Measurements from ENCODE around the gene HOXB2.

Gene HOXB2

GRCh38 chr17:48551596-48552465, 6.9 kb upstream of the HOXB2 start:
- DNase-seq, result no peak

DNA sequence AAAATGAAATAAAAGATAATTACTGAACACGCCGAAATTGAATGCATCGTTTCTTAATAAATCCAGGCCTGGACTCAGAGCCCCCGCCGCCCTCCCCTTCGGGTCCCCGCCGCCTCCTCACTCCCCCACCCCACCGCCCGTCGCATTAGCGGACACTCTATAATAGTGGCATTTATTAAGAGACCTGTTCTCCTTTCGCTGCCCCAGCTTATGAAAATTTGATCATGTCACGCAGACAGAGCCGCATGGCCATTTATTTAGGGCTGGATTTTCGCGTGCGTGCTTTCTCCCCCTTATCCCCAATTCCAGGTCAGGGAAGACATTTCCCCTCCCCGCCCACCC, 6.3 kb upstream of the HOXB2 start:
- no peak for DNase-seq

GRCh38 chr17:48550502-48551213, 5.7 kb upstream of the HOXB2 start:
- no peak for DNase-seq

DNA sequence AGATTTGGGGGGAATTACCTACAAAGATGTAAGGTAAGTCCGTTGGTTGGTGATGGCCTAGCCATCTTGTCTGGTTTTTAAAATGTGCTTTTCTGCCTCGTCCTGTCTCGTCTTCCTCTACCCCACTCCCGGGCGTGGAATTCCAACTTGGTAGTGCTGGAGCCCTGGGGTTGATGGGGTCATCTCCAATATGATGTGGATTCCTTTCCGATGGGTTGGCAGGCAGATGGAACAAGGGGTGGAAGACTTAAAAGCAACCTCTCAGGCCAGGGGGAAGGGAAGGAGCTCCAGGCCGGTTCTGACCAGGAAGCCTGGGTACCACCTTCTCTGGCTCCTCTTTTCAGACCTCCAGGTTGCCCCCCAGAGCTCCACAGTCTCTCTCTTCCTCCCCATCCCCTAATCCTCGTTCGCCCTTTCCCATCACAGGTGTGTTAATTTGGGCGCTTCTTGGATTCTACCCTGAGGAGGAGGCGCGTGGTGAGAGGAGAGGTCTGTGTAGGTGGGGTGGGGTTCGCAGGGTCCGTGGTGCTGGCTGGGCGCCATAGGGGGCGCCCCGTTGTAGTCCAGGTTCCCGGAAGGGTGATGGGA, 5.1 kb upstream of the HOXB2 start:
- no peak for DNase-seq

DNA sequence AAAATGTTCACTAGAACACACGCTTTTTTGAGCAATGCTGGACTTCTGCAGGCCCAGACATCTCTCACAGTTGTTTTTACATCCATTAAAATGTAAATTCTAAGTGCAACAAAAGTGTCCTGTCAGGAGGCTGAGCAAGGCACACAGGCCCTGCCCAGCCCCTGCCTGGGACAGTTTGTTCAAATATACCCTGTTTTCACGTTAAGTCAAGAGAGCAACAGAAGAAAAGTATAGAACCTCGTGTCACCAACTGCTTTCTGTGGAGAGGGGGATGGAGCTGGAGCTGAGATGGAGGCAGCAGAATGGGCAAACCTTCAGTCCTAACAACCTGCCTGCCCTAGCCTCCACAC, 4.3 kb upstream of the HOXB2 start:
- no peak for DNase-seq

- no peak for DNase-seq
These were observed 3.8 kb upstream of the HOXB2 start for GRCh38 chr17:48548523-48549280.

DNA sequence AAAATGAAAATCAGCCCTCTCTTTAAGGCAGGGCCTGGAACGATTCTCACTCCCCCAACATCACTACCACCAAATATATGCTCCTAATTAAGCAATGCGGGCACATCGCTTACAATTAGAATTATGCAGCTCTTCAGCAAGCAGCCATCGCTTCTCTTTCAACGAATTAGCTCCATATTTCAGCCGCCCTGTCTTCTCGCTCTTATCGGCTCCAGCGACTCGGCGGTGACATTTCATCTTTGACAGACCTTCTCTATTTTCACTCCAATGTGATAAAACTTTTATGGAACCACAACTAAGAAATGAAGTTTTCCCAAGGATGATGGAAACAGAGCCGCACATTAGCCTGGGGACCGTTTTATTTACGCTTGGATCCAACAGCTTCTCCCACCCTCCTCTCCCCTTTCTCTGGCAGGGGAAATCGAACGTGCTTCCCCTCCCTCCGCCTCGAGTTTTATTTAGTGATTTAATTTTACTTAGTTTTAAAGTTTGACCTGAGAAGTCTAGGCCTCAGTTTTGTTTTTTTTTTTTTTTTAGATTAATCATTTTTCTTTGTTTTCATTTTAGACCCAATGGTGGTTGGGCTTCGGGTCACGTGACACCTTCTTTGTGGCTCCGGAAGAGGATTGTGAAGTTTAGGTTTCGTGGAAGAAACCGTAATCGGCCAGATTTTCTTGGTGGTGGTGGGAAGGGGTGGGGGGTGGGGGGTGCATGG, 3.1 kb upstream of the HOXB2 start:
- no peak for DNase-seq

DNA sequence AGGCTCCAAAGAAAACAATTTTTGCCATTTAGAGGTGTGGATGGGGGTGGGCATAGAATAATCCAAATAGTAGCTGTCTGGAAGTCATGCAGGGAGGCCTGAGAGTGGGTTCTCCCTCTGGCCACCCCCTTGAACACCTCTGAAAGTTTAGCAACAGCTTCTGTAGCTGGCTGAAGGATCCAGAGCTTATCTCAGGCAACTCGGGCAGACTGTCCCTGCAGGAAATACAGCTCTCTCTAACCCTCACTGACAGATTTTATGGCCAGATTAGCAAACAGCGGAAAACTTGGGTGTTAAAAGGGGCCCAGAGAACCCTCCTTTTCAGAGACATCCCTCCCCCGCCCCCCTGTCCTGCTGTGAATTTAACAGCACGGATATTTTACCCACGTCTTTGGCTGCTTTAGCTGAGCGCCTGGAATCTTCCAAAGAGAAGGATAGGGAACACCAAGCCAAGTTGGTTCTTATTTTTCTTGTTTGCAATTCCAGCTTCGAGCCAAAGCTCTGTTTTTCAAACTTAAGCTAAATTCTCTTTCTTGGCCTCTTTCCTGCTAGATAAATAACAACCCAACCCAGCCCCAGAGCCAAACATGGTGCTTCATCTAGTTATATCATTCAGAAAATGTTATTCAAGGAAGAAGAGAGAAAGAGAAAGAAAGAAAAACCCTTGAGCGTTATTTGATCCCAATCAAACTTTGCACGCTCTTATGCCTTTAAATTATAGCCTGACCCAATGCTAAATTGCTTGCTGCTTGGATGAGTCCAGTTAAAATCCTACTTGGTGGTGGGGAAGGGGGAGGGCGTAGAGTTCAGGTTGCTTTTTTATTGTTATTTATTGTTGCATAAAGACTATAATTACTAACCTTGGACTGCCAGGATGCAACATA, 2.3 kb upstream of the HOXB2 start:
- no peak for DNase-seq

DNA sequence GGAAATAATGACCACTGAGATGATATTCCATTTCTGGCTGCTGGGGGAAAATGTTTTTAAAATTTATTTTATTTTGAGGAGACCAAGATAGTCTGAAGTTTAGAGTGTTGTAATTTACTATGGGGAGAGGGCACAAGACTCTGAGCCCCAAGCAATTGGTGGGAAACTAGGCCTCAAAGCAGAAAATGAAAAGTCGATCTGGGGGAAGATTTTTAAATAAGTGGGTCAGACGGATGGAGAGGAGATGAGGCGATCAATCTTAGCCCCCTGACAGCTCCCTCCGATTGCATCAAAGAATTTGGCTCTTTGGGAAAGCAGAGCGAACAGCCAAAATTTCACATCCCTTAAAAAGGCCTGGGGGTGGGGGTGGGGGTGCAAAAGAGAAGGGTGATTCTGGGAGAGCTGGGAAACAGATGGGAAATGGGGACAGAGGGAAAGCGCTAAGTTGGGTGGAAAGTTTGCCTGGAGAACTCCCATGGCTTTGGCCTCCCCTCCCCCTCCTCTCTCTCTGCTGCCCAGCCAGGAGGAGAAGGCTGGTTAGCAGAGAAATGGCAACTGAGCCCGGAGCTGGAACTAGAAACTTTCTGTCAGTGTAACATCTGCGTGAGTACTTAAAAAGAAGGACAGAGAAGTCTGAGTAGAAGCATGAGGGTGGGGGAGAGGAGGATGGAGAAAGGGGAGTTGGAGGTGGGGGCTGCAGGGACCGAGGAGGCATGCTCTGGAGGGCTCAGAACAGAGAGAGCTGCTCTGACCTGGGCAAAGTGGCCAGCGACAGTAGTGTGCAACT, 1.4 kb upstream of the HOXB2 start:
- no peak for DNase-seq

GRCh38 chr17:48545539-48545938, 630 bp upstream of the HOXB2 start:
- no peak for DNase-seq

- peak; percentile 71 for DNase-seq
These were observed 424 bp downstream of the HOXB2 start for GRCh38 chr17:48544349-48545021.

DNA sequence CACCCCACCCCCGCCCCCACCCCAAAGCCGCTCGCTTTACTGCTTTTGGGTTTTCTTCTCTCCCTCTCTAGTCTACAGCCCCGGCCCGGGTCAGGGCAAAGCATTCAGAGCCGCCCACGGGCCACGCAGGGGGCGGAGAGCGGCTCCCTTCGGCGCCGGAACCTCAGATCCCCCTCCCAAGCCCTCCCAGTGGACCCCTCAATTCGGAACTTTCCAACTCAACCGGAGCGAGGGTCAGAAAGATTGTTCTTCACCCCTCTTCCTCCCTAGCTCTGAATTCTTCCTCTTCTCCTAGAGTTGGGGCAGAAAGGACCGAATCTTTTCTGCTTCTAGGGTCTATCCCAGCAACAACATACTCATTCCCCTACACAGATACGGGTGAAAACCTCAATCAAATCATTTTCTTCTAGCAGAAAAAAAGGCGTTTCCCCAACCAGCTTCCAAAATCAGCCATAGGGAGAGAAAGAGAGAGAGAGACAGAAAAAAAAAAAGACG, 1.0 kb downstream of the HOXB2 start:
- no peak for DNase-seq

DNA sequence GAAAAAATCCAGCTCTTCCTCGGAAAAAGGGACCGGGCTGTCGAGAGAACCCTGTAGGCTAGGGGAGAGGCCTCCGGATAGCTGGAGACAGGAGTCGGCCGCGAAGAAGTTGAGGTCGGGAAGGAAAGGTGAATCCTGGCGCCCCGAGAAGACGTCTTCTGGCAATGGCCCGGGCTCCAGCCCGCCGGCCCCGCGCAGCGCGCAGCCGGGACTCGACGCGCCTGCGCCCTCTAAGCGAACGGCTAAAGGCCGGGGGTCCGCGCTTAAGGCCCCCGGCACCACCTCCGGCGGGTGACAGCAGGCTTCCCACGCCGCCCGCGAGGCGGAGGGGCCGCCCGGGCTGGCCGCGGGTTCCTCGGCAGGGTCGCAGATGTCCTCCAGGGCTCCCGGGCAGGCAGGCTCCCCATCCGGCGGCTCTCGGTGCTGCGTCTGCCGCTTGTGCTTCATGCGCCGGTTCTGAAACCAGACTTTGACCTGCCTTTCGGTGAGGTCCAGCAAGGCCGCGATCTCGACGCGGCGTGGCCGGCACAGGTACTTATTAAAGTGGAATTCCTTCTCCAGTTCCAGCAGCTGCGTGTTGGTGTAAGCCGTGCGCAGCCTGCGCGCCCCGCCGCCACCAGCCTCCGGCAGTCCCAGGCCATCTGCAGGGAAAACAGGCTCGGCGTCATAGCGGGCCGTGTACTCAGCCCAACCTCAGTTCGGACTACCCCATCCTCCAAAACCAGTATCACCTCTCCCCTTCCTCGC, 1.6 kb downstream of the HOXB2 start:
- peak; percentile 26 for DNase-seq

DNA sequence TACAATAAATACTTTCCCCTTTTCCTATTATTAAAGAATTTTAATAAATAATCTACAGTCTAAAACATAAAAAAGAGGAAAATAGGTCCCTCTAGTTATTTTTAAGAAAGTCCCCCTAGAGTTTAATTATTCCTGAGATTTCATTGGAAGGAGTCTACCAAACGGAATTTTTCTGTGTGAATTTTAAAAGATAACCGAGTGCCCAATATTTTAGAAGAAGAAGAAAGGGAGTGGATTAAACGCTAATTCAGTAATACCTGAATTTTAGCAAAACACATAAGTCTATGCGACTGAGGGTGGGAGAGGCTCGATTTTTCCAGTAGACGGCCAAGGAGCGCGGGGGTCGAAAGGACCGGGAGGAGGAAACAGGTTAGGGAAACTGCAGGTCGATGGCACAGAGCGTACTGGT, 2.2 kb downstream of the HOXB2 start:
- DNase-seq, result no peak

- DNase-seq, result peak; percentile 29
These were observed 2.7 kb downstream of the HOXB2 start for GRCh38 chr17:48542114-48542656.

DNA sequence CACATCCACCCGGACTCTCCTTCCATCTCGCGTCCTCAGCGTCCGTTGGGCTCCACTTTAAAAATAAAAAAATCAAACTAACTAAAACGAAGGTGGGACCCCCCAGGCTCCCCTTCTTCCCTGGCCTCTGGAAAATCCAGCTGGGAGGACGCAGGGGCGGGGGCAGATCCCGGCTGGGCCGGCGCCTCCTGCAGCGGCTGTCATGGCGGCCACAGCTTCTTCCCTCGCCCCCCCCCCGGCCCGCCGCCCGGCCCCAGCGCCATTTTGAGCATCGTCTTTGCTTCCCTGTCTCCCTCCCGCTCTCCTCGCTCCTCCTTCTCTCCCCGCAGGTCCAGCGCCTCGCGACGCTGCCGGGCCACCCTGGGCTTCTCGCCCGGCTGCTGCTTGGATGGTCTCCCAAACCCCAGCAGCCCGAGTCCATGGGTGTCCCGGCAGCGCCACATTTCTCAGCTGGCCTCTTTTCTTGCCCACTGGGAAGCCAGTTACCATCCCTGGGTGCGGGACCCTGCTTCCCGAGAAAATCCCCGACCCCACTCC, 3.3 kb downstream of the HOXB2 start:
- DNase-seq, result peak; percentile 65

- no peak for DNase-seq
These were observed 3.8 kb downstream of the HOXB2 start for GRCh38 chr17:48541036-48541576.

DNA sequence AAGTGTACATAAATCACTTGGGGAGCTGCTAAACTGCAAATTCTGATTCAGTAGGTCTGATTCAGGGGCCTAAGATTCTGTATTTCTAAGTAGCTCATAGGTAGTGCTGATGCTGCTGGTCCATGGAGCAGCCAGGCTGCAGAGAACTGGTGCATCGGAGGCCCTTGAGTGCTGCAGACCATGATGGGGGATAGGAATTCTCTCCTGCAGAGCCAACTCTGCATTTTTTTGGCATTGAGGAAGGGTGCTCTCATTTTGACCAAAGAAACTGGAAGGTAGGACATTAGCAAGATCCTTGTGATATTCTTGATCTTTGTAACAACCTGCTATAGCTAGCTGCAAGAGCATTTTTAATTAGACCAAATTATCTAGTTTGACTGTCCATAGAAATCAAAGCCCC, 4.7 kb downstream of the HOXB2 start:
- no peak for DNase-seq
